Measurements from ENCODE around the gene CMTR1. TPM values are rescaled to one million over a fixed set of nuclear protein-coding genes. Genes with fewer than 3 reads are reported as not detected.

CMTR1 gene
- total RNA-seq, 1 experiment from 2014 or later: 28.7 TPM

DNA sequence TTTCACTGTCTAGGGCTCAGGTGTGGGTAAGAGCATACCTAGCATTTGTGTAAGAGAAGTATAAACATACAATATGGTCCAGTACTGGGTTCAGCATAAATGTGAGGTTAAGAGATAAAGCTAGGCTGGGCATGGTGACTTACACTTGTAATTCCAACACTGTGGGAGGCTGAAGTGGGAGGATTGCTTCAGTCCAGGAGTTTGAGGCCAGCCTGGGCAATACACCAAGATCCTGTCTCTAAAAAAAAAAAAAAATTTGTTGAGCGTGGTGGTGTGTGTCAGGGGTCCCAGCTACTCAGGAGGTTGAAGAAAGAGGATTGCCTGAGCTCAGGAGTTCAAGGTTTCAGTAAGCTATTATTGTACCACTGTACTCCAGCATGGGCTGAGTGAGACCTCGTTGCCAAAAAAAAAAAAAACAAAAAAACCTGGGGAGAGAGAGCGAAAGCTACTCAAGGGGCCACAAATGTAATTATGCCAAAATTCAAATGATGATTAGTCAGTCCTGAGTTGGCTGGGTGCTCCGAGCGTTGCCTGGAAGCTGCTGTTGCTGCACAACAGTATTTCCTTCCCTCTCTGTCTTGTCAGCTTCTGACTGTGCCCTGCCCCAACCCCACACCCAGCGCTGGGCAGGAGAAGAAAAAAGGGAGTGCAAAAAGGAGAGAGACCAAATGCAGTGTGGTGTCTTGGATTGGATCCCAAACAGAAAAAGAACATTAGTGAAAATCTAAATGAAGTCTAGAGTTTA is 24.0 kb downstream of the CMTR1 start:
- no peak overlapping the region for H3K9ac ChIP-seq (ENCODE audit: low read length)
- no peaks in the 10 kb centered on the region for H3K9me3 ChIP-seq (ENCODE audit: low read length)
- H4K20me1 ChIP-seq (ENCODE audit: insufficient read depth, low read depth, low read length): no peaks in the 10 kb centered on the region
- H3K27ac ChIP-seq (ENCODE audit: low read length): no peak overlapping the region
- H3K36me3 ChIP-seq (ENCODE audit: insufficient read depth, low read length): peaks cover 32% of the 10 kb centered on the region
- H3K4me1 ChIP-seq (ENCODE audit: low read length): no peaks in the 10 kb centered on the region
- no peak for DNase-seq
- H3K27me3 ChIP-seq (ENCODE audit: low read length): no peaks in the 10 kb centered on the region
- no peak overlapping the region for H2AFZ ChIP-seq (ENCODE audit: low read length)
- no peaks in the 10 kb centered on the region for H3K9me2 ChIP-seq (replicated peaks; ENCODE audit: insufficient read depth, low read length)
- H3K79me2 ChIP-seq (ENCODE audit: low read length): peaks cover 3% of the 10 kb centered on the region; the same call in 1 of the 2 replicates
- no peak overlapping the region for H3K4me3 ChIP-seq (ENCODE audit: low read length)
- no peak overlapping the region for H3K4me2 ChIP-seq (ENCODE audit: low read depth, low read length, poor library complexity, severe bottlenecking)

DNA sequence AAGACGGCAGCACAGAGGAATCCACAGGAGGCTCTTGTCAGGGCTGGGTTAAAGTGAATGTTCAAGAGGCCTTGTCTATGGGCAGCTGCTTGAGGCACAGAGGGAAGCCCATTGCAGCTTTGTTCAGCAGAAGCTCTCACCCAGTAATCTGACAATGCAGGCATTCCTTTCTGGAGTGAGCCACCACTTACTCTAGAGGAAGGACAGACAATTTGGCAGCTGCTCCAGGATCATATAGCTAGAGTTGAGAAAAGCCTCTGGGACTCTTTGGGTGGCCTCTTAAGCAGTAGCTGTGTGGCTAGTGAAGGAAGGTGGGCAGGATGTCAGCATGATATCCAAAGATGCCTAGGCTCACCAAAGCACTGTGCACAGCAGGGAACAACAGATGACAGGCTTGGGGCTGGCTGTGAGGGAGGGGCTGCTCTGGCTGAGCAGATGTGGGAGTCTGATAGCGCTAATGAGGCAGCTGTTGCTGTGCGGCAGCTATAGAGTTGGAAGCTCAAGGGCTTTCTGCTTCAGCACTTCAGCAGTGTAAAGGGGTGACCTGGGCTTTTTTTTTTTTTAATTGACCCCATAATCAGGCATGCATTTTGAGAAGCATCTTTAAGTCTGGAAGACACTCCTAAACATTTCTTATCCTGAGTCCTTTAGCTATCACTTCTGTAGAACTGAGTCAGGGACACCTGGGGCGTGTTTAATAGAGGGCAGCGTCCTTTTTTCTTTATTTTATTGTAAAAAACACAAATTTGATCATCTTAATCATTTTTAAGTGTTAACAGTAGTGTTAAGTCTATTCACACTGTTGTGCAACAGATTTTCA is 27.2 kb downstream of the CMTR1 start:
- no peak overlapping the region for H3K4me3 ChIP-seq (ENCODE audit: low read length)
- peaks cover 3% of the 10 kb centered on the region; the same call in 1 of the 2 replicates for H3K79me2 ChIP-seq (ENCODE audit: low read length)
- H3K9me2 ChIP-seq (replicated peaks; ENCODE audit: insufficient read depth, low read length): no peaks in the 10 kb centered on the region
- no peak overlapping the region for H3K9ac ChIP-seq (ENCODE audit: low read length)
- DNase-seq: no peak
- H3K9me3 ChIP-seq (ENCODE audit: low read length): no peaks in the 10 kb centered on the region
- H3K27ac ChIP-seq (ENCODE audit: low read length): no peak overlapping the region
- H3K4me2 ChIP-seq (ENCODE audit: low read depth, low read length, poor library complexity, severe bottlenecking): no peak overlapping the region
- no peaks in the 10 kb centered on the region for H3K27me3 ChIP-seq (ENCODE audit: low read length)
- no peaks in the 10 kb centered on the region for H4K20me1 ChIP-seq (ENCODE audit: insufficient read depth, low read depth, low read length)
- peaks cover 29% of the 10 kb centered on the region for H3K36me3 ChIP-seq (ENCODE audit: insufficient read depth, low read length)
- no peak overlapping the region for H2AFZ ChIP-seq (ENCODE audit: low read length)
- H3K4me1 ChIP-seq (ENCODE audit: low read length): no peaks in the 10 kb centered on the region

DNA sequence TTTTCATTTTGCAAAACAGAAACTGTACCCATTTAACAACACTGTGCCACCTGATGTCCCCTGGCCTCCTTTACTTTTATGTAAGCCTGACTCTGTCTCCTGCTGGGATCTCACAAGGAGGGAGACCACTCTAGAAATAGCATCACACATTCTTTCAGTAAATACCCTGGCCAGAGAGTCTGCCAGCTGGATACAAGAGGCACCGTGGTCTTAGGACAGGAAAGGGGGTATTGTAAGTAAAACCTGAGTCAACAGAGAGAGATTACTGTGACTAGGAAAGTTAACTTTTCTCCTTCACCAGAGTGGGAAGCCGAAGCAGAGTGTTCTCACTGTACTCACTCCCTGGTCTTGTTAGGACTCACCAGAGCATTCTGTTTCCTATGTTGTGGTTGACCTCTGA is 27.8 kb downstream of the CMTR1 start:
- Histone ChIP-seq H3K79me2 (ENCODE audit: low read length) (peaks cover 3% of the 10 kb centered on the region; the same call in 1 of the 2 replicates), H3K27me3 (ENCODE audit: low read length) (no peaks in the 10 kb centered on the region), H3K9me3 (ENCODE audit: low read length) (no peaks in the 10 kb centered on the region), H3K27ac (ENCODE audit: low read length) (no peak overlapping the region), H3K4me1 (ENCODE audit: low read length) (no peaks in the 10 kb centered on the region), H3K4me2 (ENCODE audit: low read depth, low read length, poor library complexity, severe bottlenecking) (no peak overlapping the region), H3K9ac (ENCODE audit: low read length) (no peak overlapping the region), H3K4me3 (ENCODE audit: low read length) (no peak overlapping the region), H4K20me1 (ENCODE audit: insufficient read depth, low read depth, low read length) (no peaks in the 10 kb centered on the region), H2AFZ (ENCODE audit: low read length) (no peak overlapping the region), H3K9me2 (replicated peaks; ENCODE audit: insufficient read depth, low read length) (no peaks in the 10 kb centered on the region), H3K36me3 (ENCODE audit: insufficient read depth, low read length) (peaks cover 35% of the 10 kb centered on the region)
- DNase-seq: no peak

DNA sequence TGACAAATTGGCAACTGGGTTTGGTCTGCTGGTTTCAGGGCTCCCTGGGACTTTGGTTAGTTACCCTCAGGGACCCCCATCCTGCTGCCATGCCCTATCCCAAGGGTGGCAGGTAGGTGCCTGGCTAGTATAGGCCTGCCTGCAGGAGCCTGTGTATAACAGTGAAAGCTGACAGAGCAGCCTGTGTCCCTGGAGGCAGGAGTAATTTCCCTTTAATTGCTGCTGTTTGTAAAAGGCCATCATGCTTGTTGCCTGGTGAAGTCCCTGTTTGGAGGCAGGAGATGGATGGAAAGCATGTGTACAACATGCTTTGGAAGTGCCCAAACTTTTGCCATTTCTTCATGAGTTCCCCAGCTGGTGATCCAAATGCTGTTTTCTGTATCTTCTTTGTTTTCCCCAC is 30.1 kb downstream of the CMTR1 start:
- H3K36me3 ChIP-seq (ENCODE audit: insufficient read depth, low read length): peaks cover 46% of the 10 kb centered on the region
- DNase-seq: no peak
- no peaks in the 10 kb centered on the region for H3K4me1 ChIP-seq (ENCODE audit: low read length)

DNA sequence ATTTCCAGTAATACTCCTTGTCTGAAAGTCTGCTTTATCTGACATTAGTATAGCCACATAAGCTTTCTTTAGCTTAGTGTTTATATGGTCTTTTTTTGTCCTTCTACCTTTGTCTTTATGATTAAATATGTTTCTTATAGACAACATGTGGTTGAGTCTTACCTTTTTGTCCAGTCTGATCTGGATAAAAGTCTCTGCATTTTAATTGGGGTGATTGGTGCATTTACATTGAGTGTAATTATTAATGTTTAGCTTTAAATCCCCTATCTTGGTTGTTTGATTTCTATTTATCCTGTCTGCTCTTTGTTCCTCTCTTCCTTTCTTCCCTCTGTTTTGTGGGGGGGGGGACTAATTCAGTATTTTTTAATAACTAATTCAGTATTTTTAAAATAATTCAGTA is 34.7 kb downstream of the CMTR1 start:
- H3K4me2 ChIP-seq (ENCODE audit: low read depth, low read length, poor library complexity, severe bottlenecking): no peak overlapping the region
- no peak overlapping the region for H3K27ac ChIP-seq (ENCODE audit: low read length)
- no peak overlapping the region for H3K9ac ChIP-seq (ENCODE audit: low read length)
- H4K20me1 ChIP-seq (ENCODE audit: insufficient read depth, low read depth, low read length): no peaks in the 10 kb centered on the region
- no peaks in the 10 kb centered on the region for H3K27me3 ChIP-seq (ENCODE audit: low read length)
- H3K9me3 ChIP-seq (ENCODE audit: low read length): peaks cover 7% of the 10 kb centered on the region
- no peaks in the 10 kb centered on the region for H3K9me2 ChIP-seq (replicated peaks; ENCODE audit: insufficient read depth, low read length)
- no peak overlapping the region for H3K4me3 ChIP-seq (ENCODE audit: low read length)
- peaks cover 9% of the 10 kb centered on the region; the same call in 1 of the 2 replicates for H3K79me2 ChIP-seq (ENCODE audit: low read length)
- H2AFZ ChIP-seq (ENCODE audit: low read length): no peak overlapping the region
- H3K36me3 ChIP-seq (ENCODE audit: insufficient read depth, low read length): peaks cover 34% of the 10 kb centered on the region
- H3K4me1 ChIP-seq (ENCODE audit: low read length): no peaks in the 10 kb centered on the region
- DNase-seq: no peak

More for the DNA sequence above, 30.1 kb downstream of the CMTR1 start:
- no peak overlapping the region for H3K4me3 ChIP-seq (ENCODE audit: low read length)
- H4K20me1 ChIP-seq (ENCODE audit: insufficient read depth, low read depth, low read length): no peaks in the 10 kb centered on the region
- no peak overlapping the region for H3K4me2 ChIP-seq (ENCODE audit: low read depth, low read length, poor library complexity, severe bottlenecking)
- H3K9ac ChIP-seq (ENCODE audit: low read length): no peak overlapping the region
- H3K79me2 ChIP-seq (ENCODE audit: low read length): peaks cover 6% of the 10 kb centered on the region; the same call in 1 of the 2 replicates
- H3K9me2 ChIP-seq (replicated peaks; ENCODE audit: insufficient read depth, low read length): no peaks in the 10 kb centered on the region
- no peaks in the 10 kb centered on the region for H3K27me3 ChIP-seq (ENCODE audit: low read length)
- H3K27ac ChIP-seq (ENCODE audit: low read length): no peak overlapping the region
- peaks cover 5% of the 10 kb centered on the region; the same call in 1 of the 2 replicates for H3K9me3 ChIP-seq (ENCODE audit: low read length)
- H2AFZ ChIP-seq (ENCODE audit: low read length): no peak overlapping the region

DNA sequence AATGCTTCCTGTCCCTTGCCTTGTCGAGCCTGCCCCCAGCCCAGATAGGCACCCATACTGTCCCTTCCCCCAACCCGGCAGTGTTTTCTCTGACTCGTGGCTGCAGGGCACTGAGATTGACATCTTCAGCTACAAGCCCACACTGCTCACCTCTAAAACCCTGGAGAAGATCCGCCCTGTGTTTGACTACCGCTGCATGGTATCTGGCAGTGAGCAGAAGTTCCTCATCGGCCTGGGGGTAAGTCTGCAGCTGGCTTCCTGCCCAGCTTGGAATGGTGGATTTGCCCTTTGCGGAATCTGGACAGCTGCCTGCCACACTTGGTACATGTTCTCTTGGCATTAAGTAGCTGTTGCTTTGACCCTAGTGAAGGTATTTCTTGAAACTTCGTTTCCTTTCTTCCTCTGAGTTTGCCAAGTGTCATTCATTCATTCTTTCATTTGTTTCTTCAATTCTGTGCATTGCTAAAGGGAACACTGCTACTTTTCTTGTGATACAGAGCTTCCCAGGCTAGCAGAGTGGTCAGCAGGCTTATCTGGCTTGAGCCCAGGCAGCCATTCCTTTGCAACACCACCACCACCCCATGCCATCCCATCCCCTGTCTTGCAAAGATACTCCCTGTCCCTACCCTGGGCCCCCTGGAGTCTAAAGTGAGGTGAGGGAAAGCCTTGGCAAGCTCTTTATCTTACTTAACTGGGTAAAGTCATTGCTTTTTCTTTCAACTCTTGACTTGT is 40.5 kb downstream of the CMTR1 start:
- no peaks in the 10 kb centered on the region for H3K9me2 ChIP-seq (replicated peaks; ENCODE audit: insufficient read depth, low read length)
- no peak overlapping the region for H3K4me2 ChIP-seq (ENCODE audit: low read depth, low read length, poor library complexity, severe bottlenecking)
- no peak overlapping the region for H3K4me3 ChIP-seq (ENCODE audit: low read length)
- H2AFZ ChIP-seq (ENCODE audit: low read length): no peak overlapping the region
- peaks cover 11% of the 10 kb centered on the region; the same call in 1 of the 2 replicates for H3K36me3 ChIP-seq (ENCODE audit: insufficient read depth, low read length)
- H4K20me1 ChIP-seq (ENCODE audit: insufficient read depth, low read depth, low read length): no peaks in the 10 kb centered on the region
- H3K27me3 ChIP-seq (ENCODE audit: low read length): no peaks in the 10 kb centered on the region
- H3K4me1 ChIP-seq (ENCODE audit: low read length): no peaks in the 10 kb centered on the region
- no peak overlapping the region for H3K9ac ChIP-seq (ENCODE audit: low read length)
- H3K9me3 ChIP-seq (ENCODE audit: low read length): no peaks in the 10 kb centered on the region
- H3K27ac ChIP-seq (ENCODE audit: low read length): no peak overlapping the region
- no peaks in the 10 kb centered on the region for H3K79me2 ChIP-seq (ENCODE audit: low read length)
- DNase-seq: no peak

DNA sequence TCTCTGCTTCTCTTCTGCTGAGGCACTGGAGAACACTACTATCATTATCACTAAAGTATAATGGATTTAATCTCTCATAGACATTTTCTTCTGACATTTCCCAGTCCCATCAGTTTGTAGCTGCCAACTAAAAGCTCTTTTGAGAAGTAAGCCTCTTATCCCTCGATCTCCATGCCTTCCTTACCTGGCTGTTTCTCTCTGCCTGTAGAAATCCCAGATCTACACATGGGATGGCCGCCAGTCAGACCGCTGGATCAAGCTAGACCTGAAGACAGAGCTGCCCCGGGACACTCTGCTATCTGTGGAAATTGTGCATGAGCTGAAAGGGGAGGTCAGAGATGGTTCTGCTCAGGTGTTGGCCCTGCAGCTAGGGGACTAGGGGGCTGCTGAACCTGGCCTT is 41.3 kb downstream of the CMTR1 start:
- Histone ChIP-seq H3K9ac (ENCODE audit: low read length) (no peak overlapping the region), H3K27me3 (ENCODE audit: low read length) (no peaks in the 10 kb centered on the region), H3K79me2 (ENCODE audit: low read length) (no peaks in the 10 kb centered on the region), H3K27ac (ENCODE audit: low read length) (no peak overlapping the region), H3K4me2 (ENCODE audit: low read depth, low read length, poor library complexity, severe bottlenecking) (no peak overlapping the region), H3K4me1 (ENCODE audit: low read length) (no peaks in the 10 kb centered on the region), H3K4me3 (ENCODE audit: low read length) (no peak overlapping the region), H4K20me1 (ENCODE audit: insufficient read depth, low read depth, low read length) (no peaks in the 10 kb centered on the region), H3K9me2 (replicated peaks; ENCODE audit: insufficient read depth, low read length) (no peaks in the 10 kb centered on the region), H3K9me3 (ENCODE audit: low read length) (no peaks in the 10 kb centered on the region), H2AFZ (ENCODE audit: low read length) (no peak overlapping the region), H3K36me3 (ENCODE audit: insufficient read depth, low read length) (peaks cover 11% of the 10 kb centered on the region; the same call in 1 of the 2 replicates)
- no peak for DNase-seq

DNA sequence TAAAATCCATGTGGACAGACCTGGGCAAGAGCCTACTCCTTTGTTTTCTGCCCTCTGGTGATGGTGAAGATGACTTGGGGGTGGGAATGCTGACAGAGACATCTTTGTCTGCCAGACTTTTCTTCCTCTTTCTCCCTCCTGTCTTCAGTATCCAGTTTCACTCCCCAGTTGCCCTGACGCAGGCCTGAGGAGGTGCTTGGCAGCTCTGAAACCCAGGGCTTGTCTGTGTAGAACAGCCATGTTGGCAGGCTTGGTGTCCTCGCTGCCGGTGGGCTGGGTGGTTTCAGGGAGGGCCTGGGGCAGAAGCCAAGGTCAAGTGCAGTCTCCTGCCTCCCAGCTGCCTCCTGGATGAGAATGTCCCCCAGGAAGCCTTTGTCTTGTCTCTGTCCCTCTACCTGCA is 44.2 kb downstream of the CMTR1 start:
- no peak overlapping the region for H3K9ac ChIP-seq (ENCODE audit: low read length)
- H3K4me3 ChIP-seq (ENCODE audit: low read length): no peak overlapping the region
- no peak overlapping the region for H2AFZ ChIP-seq (ENCODE audit: low read length)
- H3K4me2 ChIP-seq (ENCODE audit: low read depth, low read length, poor library complexity, severe bottlenecking): no peak overlapping the region
- H3K79me2 ChIP-seq (ENCODE audit: low read length): no peaks in the 10 kb centered on the region
- H3K27ac ChIP-seq (ENCODE audit: low read length): no peak overlapping the region
- no peaks in the 10 kb centered on the region for H3K9me3 ChIP-seq (ENCODE audit: low read length)
- no peak for DNase-seq
- no peaks in the 10 kb centered on the region for H4K20me1 ChIP-seq (ENCODE audit: insufficient read depth, low read depth, low read length)
- peaks cover 14% of the 10 kb centered on the region; the same call in 1 of the 2 replicates for H3K36me3 ChIP-seq (ENCODE audit: insufficient read depth, low read length)
- no peaks in the 10 kb centered on the region for H3K4me1 ChIP-seq (ENCODE audit: low read length)
- no peaks in the 10 kb centered on the region for H3K27me3 ChIP-seq (ENCODE audit: low read length)
- no peaks in the 10 kb centered on the region for H3K9me2 ChIP-seq (replicated peaks; ENCODE audit: insufficient read depth, low read length)

Measured in Karpas-422 (cell line).